Keratinocyte (primary cell): ENCODE results near the gene NT5DC1.

Source experiments
- CTCF ChIP-seq, 3 experiments: IDR thresholded peaks in 1 of 3; conservative IDR thresholded peaks in 1 of 3; optimal IDR thresholded peaks in 1 of 3; 2 replicates in 2 of 3; 3 replicates in 1 of 3; pipeline versions ENCODE3 to v1.5.1; 2011; ENCODE audit warnings: low read length in 3 of 3, mild to moderate bottlenecking in 3 of 3, moderate library complexity in 2 of 3, control low read depth in 1 of 3, inconsistent platforms in 1 of 3; ENCODE audit not compliant: insufficient read depth in 2 of 3; ENCODE audit errors: extremely low read depth in 1 of 3
- EZH2 ChIP-seq: IDR thresholded peaks from one replicate; pipeline ENCODE4 v1.6.1; 2012; ENCODE audit warnings: inconsistent platforms, mild to moderate bottlenecking, low read length, moderate library complexity

GRCh38 chr6:116282698-116283097 lies 182.0 kb downstream of the NT5DC1 start:
- TF ChIP-seq CTCF (optimal IDR thresholded peaks at IDR 0.05 in 1 of 3, IDR thresholded peaks at IDR 0.05 in 1 of 3, conservative IDR thresholded peaks at IDR 0.05 in 1 of 3; ENCODE audit: extremely low read depth in 1 of 3, insufficient read depth in 2 of 3, low read length in 3 of 3) = no peak
- TF ChIP-seq EZH2 = no peak
